ENCODE results near the gene CCDC71L.

- no peak for TF ChIP-seq CTCF (IDR thresholded peaks at IDR 0.05)
- TF ChIP-seq SIN3A (IDR thresholded peaks at IDR 0.05; ENCODE audit: borderline replicate concordance, insufficient read depth, low read depth, low read length), result no peak
Observed at GRCh38 chr7:106619213-106619612, 41.7 kb downstream of the CCDC71L start.
